GM19099 (cell line): ENCODE data around the gene FAF2.

ENCODE experiments used
- POLR2A ChIP-seq: IDR thresholded peaks from 3 replicates; pipeline ENCODE4 v1.6.1; 2011; ENCODE audit warnings: low read depth; ENCODE audit not compliant: insufficient read length; ENCODE audit errors: extremely low read depth

Gene FAF2

GRCh38 chr5:176529116-176529740, 81.0 kb downstream of the FAF2 start:
- no peak for TF ChIP-seq POLR2A

GRCh38 chr5:176529741-176530141, 81.6 kb downstream of the FAF2 start:
- no peak for TF ChIP-seq POLR2A

- no peak for TF ChIP-seq POLR2A
These were observed 82.3 kb downstream of the FAF2 start for GRCh38 chr5:176530393-176530982.

- no peak for TF ChIP-seq POLR2A
These were observed 83.1 kb downstream of the FAF2 start for GRCh38 chr5:176530983-176531901.

- TF ChIP-seq POLR2A = no peak
These were observed 83.8 kb downstream of the FAF2 start for GRCh38 chr5:176531902-176532493.

GRCh38 chr5:176532795-176533194, 84.6 kb downstream of the FAF2 start:
- TF ChIP-seq POLR2A = no peak

- no peak for TF ChIP-seq POLR2A
These were observed 85.2 kb downstream of the FAF2 start for GRCh38 chr5:176533390-176533789.

- no peak for TF ChIP-seq POLR2A
These were observed 85.9 kb downstream of the FAF2 start for GRCh38 chr5:176533894-176534611.

GRCh38 chr5:176534640-176535039, 86.5 kb downstream of the FAF2 start:
- no peak for TF ChIP-seq POLR2A

GRCh38 chr5:176535101-176535663, 87.0 kb downstream of the FAF2 start:
- peak; percentile 77 for TF ChIP-seq POLR2A

- TF ChIP-seq POLR2A = no peak
These were observed 87.5 kb downstream of the FAF2 start for GRCh38 chr5:176535664-176536131.

- TF ChIP-seq POLR2A = peak; percentile 5
These were observed 88.1 kb downstream of the FAF2 start for GRCh38 chr5:176536132-176536901.

- peak; percentile 51 for TF ChIP-seq POLR2A
These were observed 88.8 kb downstream of the FAF2 start, which contains the start of gene RNF44 for GRCh38 chr5:176536902-176537553. RNF44 (minus strand) TSS chr5:176537402; CDS start chr5:176532472, 4,930 bp downstream.
